Measurements from ENCODE around the gene RPUSD2.

The RPUSD2 gene

GRCh38 chr15:40569129-40569953 is at the start of gene RPUSD2:
Gene RPUSD2 (plus strand): TSS chr15:40569299. CDS start chr15:40569338, 39 bp downstream.
- peak within 1 kb of the TSS; percentile 89 for H3K4me3 ChIP-seq (replicated peaks; ENCODE audit: low read depth, low read length)
- peak; percentile 75 for DNase-seq (ENCODE audit: extremely low read depth, low read depth)
- TF ChIP-seq CTCF (IDR thresholded peaks at IDR 0.05; ENCODE audit: low read depth, low read length, missing control alignments): no peak

- no peak for TF ChIP-seq CTCF (IDR thresholded peaks at IDR 0.05; ENCODE audit: low read depth, low read length, missing control alignments)
- H3K4me3 ChIP-seq (replicated peaks; ENCODE audit: low read depth, low read length): no peak overlapping the region
- DNase-seq (ENCODE audit: extremely low read depth, low read depth): no peak
Measured at GRCh38 chr15:40523611-40524010, 45.5 kb upstream of the RPUSD2 start.

GRCh38 chr15:40525855-40526254 is 43.2 kb upstream of the RPUSD2 start:
- no peak overlapping the region for H3K4me3 ChIP-seq (replicated peaks; ENCODE audit: low read depth, low read length)
- no peak for TF ChIP-seq CTCF (IDR thresholded peaks at IDR 0.05; ENCODE audit: low read depth, low read length, missing control alignments)
- DNase-seq (ENCODE audit: extremely low read depth, low read depth): no peak

GRCh38 chr15:40528801-40529200 is 40.3 kb upstream of the RPUSD2 start:
- H3K4me3 ChIP-seq (replicated peaks; ENCODE audit: low read depth, low read length): no peak overlapping the region
- no peak for DNase-seq (ENCODE audit: extremely low read depth, low read depth)
- TF ChIP-seq CTCF (IDR thresholded peaks at IDR 0.05; ENCODE audit: low read depth, low read length, missing control alignments): no peak

GRCh38 chr15:40533763-40534364 is 35.2 kb upstream of the RPUSD2 start:
- DNase-seq (ENCODE audit: extremely low read depth, low read depth): no peak
- TF ChIP-seq CTCF (IDR thresholded peaks at IDR 0.05; ENCODE audit: low read depth, low read length, missing control alignments): no peak
- no peak overlapping the region for H3K4me3 ChIP-seq (replicated peaks; ENCODE audit: low read depth, low read length)

- no peak overlapping the region for H3K4me3 ChIP-seq (replicated peaks; ENCODE audit: low read depth, low read length)
- TF ChIP-seq CTCF (IDR thresholded peaks at IDR 0.05; ENCODE audit: low read depth, low read length, missing control alignments): no peak
- DNase-seq (ENCODE audit: extremely low read depth, low read depth): no peak
Measured at GRCh38 chr15:40534371-40534770, 34.7 kb upstream of the RPUSD2 start.

All from HFF-Myc (cell line).